Measurements from ENCODE around the gene SPAG8.

SPAG8 gene

DNA sequence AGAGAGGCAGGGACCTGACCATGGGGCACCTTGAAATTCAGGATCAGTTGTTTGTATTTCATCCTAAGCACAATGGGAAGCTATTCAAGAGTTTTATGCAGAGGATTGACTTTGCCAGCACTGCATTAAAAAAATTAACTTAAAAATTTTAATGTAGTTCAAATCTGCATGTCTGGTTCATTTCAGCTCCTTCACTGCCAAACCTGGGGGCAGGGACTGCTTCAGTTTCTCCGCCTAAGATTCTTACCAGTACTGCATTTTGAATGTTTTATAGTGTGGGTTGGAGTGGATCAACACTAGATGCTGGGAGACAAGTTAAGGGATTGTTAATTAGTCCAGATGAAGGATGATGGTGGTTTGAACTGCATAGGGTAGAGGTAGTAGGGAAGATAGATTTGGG lies 42.3 kb downstream of the SPAG8 start:
- DNase-seq, result no peak

- no peak for DNase-seq
These were observed 44.6 kb downstream of the SPAG8 start for GRCh38 chr9:35767458-35767857.

DNA sequence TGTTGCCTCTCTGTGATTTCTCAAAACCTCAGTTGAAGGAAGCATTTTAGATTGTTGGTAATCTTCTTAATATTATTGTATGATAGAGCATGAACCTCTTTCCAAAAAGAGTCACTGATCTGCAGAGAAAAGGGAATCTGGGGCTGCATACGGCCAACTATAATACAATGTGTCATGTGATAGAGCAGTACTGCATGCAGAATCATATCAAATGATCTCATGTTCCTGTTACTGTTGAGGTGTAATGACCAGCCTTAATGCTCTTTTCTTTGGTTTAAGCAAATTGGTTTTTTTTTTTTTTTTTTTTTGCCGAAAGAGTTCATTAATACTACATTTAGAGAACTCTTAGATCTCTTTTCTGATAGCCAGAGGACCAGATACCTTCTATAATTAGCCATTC lies 45.1 kb downstream of the SPAG8 start:
- DNase-seq, result no peak

DNA sequence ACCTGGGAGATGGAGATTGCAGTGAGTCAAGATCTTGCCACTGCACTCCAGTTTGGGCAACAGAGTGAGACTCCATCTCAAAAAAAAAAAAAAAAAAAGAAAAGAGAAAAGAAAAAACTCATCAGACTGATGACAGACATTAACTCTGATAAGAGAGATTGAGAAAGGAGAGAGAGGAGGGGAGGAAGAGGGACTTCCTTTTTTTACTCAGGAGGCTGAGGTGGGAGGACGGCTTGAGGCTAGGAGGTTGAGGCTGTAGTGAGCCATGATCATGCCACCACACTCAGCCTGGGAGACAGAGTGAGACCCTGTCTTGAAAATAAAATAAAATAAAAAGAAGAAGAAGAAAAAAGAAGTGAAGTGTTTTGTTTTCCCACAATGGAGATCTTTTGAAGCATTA lies 48.3 kb downstream of the SPAG8 start:
- DNase-seq, result no peak

GRCh38 chr9:35763181-35763580 lies 48.9 kb downstream of the SPAG8 start:
- DNase-seq, result no peak

GRCh38 chr9:35760651-35761050 lies 51.4 kb downstream of the SPAG8 start:
- no peak for DNase-seq

- no peak for DNase-seq
These were observed 52.3 kb downstream of the SPAG8 start for GRCh38 chr9:35759795-35760194.

Measured in NCI-H774 (cell line).